Upper lobe of left lung (tissue), 6 donors: ENCODE results near the gene KCNQ2. TPM values are rescaled to one million over a fixed set of nuclear protein-coding genes. Genes with fewer than 3 reads are reported as not detected.
A peak's percentile ranks its signal among the peaks of the same experiment; 100 is the strongest.

ENCODE experiments used
- ATAC-seq, 2 donors: fragments of 200-7000 bp; cut with Tn5 transposase; one replicate each; pipeline ENCODE4 v1.9.1; 2022; ENCODE audit warnings: mild to moderate bottlenecking in 2 of 2, moderate library complexity in 2 of 2; ENCODE audit not compliant: low FRiP score in 2 of 2
- DNase-seq, 2 donors: peaks; one replicate each; pipeline ENCODE4 v3.0.0-alpha.2; 2019 to 2020
- H3K27ac ChIP-seq, 4 donors: fragments of 200-600 bp; sonication (generic); one replicate each; pipeline ENCODE4 v1.5.1; 2016 to 2019
- H3K27me3 ChIP-seq, 4 donors: fragments of 200-600 bp; sonication (generic); one replicate each; pipeline ENCODE4 v1.5.1; 2017 to 2019
- H3K36me3 ChIP-seq, 4 donors: fragments of 200-600 bp; sonication (generic); one replicate each; pipeline ENCODE4 v1.5.1; 2016 to 2019
- H3K4me1 ChIP-seq, 4 donors: fragments of 200-600 bp; sonication (generic); one replicate each; pipeline ENCODE4 v1.5.1; 2018 to 2019
- H3K4me3 ChIP-seq, 4 donors: fragments of 200-600 bp; sonication (generic); one replicate each; pipeline ENCODE4 v1.5.1; 2017 to 2019; ENCODE audit warnings: mild to moderate bottlenecking in 2 of 4, moderate library complexity in 1 of 4
- H3K9me3 ChIP-seq, 4 donors: fragments of 200-600 bp; sonication (generic); one replicate each; pipeline ENCODE4 v1.5.1; 2018 to 2019
- EP300 ChIP-seq, 4 donors: sonication (generic); formaldehyde crosslinking; IDR thresholded peaks; one replicate each; pipeline ENCODE4 v1.5.1; 2017; ENCODE audit warnings: antibody characterized with exemption in 4 of 4, control low read depth in 2 of 4
- POLR2A ChIP-seq, 4 donors: fragments of 450-650 bp; IDR thresholded peaks; one replicate each; pipeline ENCODE4 v1.5.1; 2016 to 2017; ENCODE audit warnings: antibody characterized with exemption in 4 of 4, mild to moderate bottlenecking in 2 of 4
- POLR2AphosphoS5 ChIP-seq, 2 donors: sonication (generic); formaldehyde crosslinking; IDR thresholded peaks; one replicate each; pipeline ENCODE4 v1.5.1; 2017; ENCODE audit warnings: antibody characterized with exemption in 2 of 2
- WGBS, 2 donors: methylation state at CpG; one replicate each; pipeline ENCODE4 v1.1.5; 2017 to 2018; 5-methylcytosine and 5-hydroxymethylcytosine counted together
- total RNA-seq, 6 donors: library from RNA; depleted of rRNA in 4 of 6; stranded (reverse); fragments of >200 nt in 4 of 6; gene quantifications; one replicate each; pipeline versions ENCODE4 v1.1.0 to v1.2.1, GENCODE V29; 2016 to 2021
- TF ChIP-seq, protein P1 (sequence below), 6 experiments: fragments of 450-650 bp in 4 of 6; fragments of 200-600 bp in 2 of 6; sonication (generic) in 2 of 6; IDR thresholded peaks; one replicate each; pipeline ENCODE4 v1.5.1; 2016 to 2019; ENCODE audit warnings: antibody characterized with exemption in 6 of 6
- donor health status: DM: no; HTN: no; CAD: no; lungs with moderate emphysema.
- donor health status: DM: no; HTN: yes; CAD: no; lungs with severe emphysema.

The KCNQ2 gene
- total RNA-seq, 6 donors from 2014 or later = 0.66 TPM; not detected in 5

DNA sequence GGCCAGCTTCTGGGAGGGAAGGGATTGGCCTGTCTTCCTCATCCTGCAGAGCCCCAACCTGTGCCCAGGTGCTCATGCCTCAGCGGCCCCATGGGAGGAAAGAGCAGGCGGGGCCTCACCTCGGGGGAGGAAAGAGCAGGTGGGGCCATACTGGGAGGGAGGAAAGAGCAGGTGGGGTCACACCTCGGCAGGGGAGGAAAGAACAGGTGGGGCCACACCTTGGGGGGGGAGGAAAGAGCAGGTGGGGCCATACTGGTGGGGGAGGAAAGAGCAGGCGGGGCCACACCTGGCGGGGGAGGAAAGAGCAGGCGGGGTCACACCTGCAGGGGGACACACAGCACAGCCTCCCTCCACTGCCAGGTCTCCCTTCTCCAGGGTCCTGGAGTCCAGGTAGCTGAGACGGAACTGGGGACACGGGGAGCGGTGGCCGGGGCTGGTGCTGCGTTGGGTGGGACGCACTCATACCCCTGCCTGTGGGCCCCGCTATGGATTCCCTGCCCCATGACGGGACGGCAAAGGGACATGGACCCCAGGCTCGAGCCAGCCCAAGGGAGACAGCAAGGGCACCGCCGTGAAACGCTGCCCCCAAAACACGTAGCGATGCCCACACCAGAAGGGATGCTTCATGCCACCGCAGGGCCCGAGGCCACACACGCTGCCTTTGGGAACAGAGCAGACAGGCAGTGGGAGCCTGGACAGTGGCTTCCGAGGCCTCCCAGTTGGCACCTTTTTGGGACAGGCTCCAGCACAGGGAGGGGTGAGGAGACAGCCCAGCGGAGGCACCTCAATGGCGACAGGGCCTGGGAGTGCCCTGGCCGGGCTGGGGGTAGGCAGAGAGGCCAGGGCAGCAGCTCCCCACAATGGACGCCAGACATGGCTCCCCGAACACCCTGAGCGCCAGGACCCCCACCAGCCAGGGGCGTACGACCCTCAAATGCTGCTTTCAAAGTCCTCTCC lies 68.0 kb downstream of the KCNQ2 start:
- no peak overlapping the region for H3K27ac ChIP-seq
- H3K27me3 ChIP-seq = no peaks in the 10 kb centered on the region
- TF ChIP-seq EP300 (IDR thresholded peaks at IDR 0.05) (no peak), POLR2AphosphoS5 (IDR thresholded peaks at IDR 0.05) (no peak), POLR2A (IDR thresholded peaks at IDR 0.05) (no peak)
- TF ChIP-seq, protein P1, sequence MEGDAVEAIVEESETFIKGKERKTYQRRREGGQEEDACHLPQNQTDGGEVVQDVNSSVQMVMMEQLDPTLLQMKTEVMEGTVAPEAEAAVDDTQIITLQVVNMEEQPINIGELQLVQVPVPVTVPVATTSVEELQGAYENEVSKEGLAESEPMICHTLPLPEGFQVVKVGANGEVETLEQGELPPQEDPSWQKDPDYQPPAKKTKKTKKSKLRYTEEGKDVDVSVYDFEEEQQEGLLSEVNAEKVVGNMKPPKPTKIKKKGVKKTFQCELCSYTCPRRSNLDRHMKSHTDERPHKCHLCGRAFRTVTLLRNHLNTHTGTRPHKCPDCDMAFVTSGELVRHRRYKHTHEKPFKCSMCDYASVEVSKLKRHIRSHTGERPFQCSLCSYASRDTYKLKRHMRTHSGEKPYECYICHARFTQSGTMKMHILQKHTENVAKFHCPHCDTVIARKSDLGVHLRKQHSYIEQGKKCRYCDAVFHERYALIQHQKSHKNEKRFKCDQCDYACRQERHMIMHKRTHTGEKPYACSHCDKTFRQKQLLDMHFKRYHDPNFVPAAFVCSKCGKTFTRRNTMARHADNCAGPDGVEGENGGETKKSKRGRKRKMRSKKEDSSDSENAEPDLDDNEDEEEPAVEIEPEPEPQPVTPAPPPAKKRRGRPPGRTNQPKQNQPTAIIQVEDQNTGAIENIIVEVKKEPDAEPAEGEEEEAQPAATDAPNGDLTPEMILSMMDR (IDR thresholded peaks at IDR 0.05) = no peak
- 44 to 78% methylated on average over 5 to 31 of the region's 34 CpGs for WGBS, 2 donors
- H3K4me3 ChIP-seq = no peak overlapping the region
- no peaks in the 10 kb centered on the region for H3K9me3 ChIP-seq
- no peaks in the 10 kb centered on the region for H3K36me3 ChIP-seq
- ATAC-seq (no peak), DNase-seq (peak in 1 of 2 donors; percentile 60)
- H3K4me1 ChIP-seq = no peaks in the 10 kb centered on the region

DNA sequence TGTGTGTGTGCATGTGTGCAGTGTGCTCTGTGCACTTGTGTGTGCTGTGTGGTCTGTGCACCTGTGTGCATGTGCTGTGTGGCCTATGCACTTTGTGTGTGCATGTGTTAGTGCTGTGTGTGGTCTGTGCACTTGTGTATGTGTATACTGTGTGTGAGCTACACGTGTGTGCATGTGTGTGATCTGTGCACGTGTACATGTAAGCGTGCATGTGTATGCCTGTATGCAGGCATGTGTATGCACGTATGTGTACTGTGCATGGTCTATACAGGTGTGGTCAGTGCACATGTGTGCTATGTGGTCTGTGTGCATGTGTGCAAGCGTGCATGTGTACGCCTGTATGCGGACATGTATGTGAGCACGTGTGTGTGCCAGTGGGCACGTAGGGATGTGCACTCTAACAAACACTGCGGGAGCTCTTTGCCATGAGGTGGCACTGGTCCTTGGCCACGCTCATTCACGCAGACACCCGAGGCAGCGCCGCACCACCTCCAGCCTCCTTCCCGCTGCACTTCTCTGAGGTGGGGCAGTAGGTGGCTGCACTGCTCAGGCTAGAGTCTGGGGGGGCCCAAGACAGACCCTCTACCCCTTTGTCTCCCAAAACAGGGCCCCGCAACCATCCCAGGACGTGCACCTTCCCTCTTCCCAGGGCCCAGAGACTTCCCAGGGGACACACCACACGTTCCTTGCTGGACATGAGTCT lies 68.9 kb downstream of the KCNQ2 start:
- Histone ChIP-seq H3K4me1 (no peaks in the 10 kb centered on the region), H3K4me3 (no peak overlapping the region), H3K27me3 (no peaks in the 10 kb centered on the region), H3K27ac (no peak overlapping the region), H3K36me3 (no peaks in the 10 kb centered on the region), H3K9me3 (no peaks in the 10 kb centered on the region)
- ATAC-seq (no peak), DNase-seq (peak in 1 of 2 donors; percentile 49)
- no peak for TF ChIP-seq POLR2AphosphoS5 (IDR thresholded peaks at IDR 0.05)
- TF ChIP-seq EP300 (IDR thresholded peaks at IDR 0.05) = no peak
- TF ChIP-seq, protein P1 (IDR thresholded peaks at IDR 0.05) = no peak
- no peak for TF ChIP-seq POLR2A (IDR thresholded peaks at IDR 0.05)
- 82 to 86% methylated on average over 11 to 19 of the region's 19 CpGs for WGBS, 2 donors

DNA sequence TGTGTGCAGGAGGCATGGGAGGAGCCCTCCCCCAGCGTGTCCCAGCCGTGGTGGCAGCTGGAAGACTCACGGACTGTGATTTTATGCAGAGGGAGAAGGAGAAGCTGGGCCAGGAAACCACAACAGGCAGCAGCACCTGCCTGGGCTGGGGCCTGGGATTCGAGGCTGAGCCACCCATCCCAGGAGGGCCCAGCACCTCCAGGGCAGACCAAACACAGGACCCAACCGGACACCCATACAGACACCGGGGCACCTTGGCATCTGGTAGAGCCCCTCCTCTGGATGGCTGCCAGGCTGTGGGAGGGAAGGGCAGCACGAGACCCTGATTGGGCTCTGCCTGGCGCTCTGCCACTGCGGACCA lies 69.6 kb downstream of the KCNQ2 start:
- TF ChIP-seq, protein P1 (IDR thresholded peaks at IDR 0.05) = no peak
- TF ChIP-seq POLR2AphosphoS5 (IDR thresholded peaks at IDR 0.05) = no peak
- no peak for TF ChIP-seq EP300 (IDR thresholded peaks at IDR 0.05)
- TF ChIP-seq POLR2A (IDR thresholded peaks at IDR 0.05) = no peak
- Histone ChIP-seq H3K4me3 (no peak overlapping the region), H3K27me3 (no peaks in the 10 kb centered on the region), H3K27ac (no peak overlapping the region), H3K4me1 (no peaks in the 10 kb centered on the region), H3K9me3 (no peaks in the 10 kb centered on the region), H3K36me3 (no peaks in the 10 kb centered on the region)
- ATAC-seq (no peak), DNase-seq (peak in 1 of 2 donors; percentile 62)
- WGBS, 2 donors = 20 to 21% methylated on average over 3 to 6 of the region's 9 CpGs

DNA sequence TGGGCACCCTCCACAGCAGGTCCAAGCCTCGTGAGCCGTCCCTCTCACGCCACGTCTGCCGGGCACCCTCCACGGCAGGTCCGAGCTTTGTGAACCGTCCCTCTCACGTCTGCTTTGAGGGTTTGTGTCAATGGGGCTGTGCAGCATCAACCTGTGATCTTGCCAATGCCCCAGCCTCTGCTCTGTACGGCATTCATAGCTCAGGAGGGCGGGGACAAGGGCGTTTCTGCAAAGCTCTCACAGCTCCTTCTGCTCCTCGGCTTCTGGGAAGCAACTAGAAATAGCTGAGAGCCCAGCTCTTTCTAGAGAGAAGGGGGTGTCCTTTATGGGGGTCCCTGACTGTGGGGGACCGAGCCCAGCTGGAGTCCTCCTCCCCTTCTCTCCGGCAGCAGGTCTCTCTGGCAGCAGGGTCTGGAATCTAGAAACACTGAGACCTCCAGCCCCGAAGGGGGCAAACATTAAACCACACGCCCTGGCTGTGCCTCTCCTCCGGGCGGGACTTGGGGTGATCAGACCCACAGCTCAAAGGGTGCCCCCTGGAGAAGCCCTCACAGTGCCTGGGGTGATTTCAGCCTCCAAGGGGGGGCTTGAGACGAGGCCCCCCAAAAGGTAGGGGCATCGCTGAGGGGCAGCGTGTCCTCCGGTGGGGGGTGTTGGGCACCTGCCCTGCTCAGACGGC lies 70.1 kb downstream of the KCNQ2 start:
- no peaks in the 10 kb centered on the region for H3K27me3 ChIP-seq
- no peak for DNase-seq

More for the DNA sequence above, 70.1 kb downstream of the KCNQ2 start:
- no peak for TF ChIP-seq EP300 (IDR thresholded peaks at IDR 0.05)
- TF ChIP-seq, protein P1 (IDR thresholded peaks at IDR 0.05) = no peak
- no peak for TF ChIP-seq POLR2AphosphoS5 (IDR thresholded peaks at IDR 0.05)
- no peak for TF ChIP-seq POLR2A (IDR thresholded peaks at IDR 0.05)
- no peak for ATAC-seq
- Histone ChIP-seq H3K9me3 (no peaks in the 10 kb centered on the region), H3K4me3 (no peak overlapping the region), H3K27ac (no peak overlapping the region), H3K4me1 (no peaks in the 10 kb centered on the region), H3K36me3 (no peaks in the 10 kb centered on the region)
- WGBS, 2 donors = 62 to 66% methylated on average over 20 to 24 of the region's 24 CpGs
